Stimulated activated CD4-positive, alpha-beta T cell treated with anti-CD3 and anti-CD28 coated beads, Interleukin-2, amount 100 ng/mL, for 48 hours (primary cell): ENCODE measurements around the gene XIST.
"Not testable (repeated sequence)": the region's sequence is repeated elsewhere in the genome, so short reads cannot be mapped to it uniquely, and the experiment has no call there.

Experiments used
- DNase-seq, 2 donors: peaks; one replicate each; pipeline ENCODE4 v3.0.0-alpha.2; 2020

Gene XIST

DNA sequence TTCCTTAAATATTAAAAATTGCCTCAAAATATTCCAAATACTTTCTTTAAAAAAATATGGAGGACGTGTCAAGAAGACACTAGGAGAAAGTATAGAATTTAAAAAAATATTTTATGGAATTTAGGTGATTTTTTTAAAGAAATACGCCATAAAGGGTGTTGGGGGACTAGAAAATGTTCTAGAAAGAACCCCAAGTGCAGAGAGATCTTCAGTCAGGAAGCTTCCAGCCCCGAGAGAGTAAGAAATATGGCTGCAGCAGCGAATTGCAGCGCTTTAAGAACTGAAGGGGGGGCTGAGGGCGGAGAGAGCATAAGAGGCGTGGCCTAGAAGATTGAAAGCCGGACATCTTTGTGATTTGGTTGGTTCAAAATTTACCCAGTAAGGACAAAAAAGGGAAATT is at the start of gene XIST:
XIST (minus strand) TSS at position 248 of the 400 bp plus-strand sequence.
- DNase-seq, result peak in 1 of 2 donors; percentile 61

DNA sequence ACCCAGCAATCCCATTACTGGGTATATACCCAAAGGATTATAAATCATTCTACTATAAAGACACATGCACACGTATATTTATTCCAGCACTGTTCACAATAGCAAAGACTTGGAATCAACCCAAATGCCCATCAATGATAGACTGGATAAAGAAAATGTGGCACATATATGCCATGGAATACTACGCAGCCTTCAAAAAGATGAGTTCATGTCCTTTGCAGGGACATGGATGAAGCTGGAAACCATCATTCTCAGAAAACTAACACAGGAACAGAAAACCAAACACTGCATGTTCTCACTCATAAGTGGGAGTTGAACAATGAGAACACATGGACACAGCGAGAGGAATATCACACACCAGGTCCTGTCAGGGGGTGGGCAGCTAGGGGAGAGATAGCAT is 45.8 kb upstream of the XIST start:
- not testable (repeated sequence) for DNase-seq

DNA sequence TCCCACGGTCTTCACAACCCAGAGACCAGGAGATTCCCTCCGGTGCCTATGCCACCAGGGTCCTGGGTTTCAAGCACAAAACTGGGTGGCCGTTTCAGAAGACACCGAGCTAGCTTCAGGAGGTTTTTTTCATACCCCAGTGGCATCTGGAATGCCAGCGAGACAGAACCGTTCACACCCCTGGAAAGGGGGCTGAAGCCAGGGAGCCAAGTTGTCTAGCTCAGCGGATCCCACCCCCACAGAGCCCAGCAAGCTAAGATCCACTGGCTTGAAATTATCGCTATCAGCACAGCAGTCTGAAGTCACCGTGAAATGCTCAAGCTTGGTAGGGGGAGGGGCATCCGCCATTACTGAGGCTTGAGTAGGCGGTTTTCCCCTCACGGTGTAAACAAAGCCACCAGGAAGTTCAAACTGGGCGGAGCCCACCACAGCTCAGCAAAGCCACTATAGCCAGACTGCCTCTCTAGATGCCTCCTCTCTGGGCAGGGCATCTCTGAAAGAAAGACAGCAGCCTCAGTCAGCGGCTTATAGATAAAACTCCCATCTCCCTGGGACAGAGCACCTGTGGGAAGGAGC is 40.1 kb upstream of the XIST start:
- peak in 1 of 2 donors; percentile 2 for DNase-seq

DNA sequence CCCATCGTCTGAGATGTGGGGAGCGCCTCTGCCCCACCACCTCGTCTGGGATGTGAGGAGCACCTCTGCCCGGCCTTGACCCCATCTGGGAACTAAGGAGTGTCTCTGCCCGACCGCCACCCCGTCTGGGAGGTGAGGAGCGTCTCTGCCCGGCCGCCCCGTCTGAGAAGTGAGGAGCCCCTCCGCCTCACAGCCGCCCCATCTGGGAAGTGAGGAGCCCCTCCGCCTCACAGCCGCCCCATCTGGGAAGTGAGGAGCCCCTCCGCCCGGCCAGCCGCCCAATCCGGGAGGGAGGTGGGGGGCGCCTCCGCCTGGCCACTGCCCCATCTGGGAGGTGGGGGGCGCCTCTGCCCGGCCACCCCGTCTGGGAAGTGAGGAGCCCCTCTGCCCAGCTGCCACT is 29.7 kb upstream of the XIST start:
- DNase-seq, result not testable (repeated sequence)

DNA sequence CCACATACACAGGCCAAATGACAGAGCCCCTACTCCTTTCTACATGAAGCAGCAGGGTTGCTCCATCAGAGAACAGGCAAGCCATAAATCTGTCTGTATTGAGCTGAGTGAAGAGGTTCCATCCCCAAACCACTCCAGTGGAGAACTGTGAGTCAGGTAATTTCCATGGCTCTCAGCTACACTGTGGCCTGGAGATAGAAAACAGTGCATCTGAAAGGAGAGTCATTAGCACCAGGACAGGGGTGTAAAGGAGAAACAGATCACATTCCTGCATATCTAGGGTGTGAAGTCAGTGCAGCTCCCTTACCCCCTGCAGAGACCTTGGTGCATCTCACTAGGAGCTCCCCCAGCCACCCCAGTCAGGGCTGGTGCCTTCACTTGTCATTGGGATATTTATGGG is 25.2 kb upstream of the XIST start:
- DNase-seq, result no peak

DNA sequence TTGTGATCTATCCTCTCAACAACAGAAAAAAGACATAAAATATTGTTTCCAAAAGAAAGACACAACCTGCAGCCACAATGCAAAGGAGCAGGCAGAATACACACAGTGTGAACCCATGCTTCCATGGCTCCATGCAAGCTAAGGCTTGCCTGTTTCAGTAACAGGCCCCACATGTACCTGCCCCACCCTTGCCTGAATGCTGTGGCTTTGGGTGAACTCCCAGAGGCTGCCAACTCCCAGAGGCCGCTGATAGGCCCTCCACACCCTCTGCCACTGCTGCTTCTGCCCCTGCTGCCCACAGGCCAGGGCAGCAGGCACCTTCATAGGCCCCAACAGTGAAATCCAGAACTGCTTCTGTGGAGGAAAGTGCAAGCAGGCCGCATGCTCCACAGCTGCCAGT is 24.4 kb upstream of the XIST start:
- no peak for DNase-seq

DNA sequence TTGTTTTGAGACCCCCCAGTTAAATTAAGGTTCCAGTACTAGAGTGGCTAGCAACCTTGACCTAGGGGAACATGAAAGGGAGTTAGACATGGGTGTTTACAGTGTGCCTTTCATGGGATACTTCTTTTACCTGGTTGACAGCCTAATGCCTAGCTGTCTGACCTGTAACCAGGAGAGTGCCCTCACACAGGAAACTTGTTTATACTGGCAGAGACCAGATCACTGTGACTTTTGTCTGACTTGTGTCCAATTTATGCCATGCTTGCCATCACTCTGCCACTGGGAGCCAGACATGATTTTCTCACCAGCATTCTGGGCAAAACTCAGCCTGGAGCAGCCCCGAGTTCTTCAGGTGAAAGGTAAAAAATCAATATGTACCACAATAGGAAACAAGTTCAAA is 16.4 kb upstream of the XIST start:
- DNase-seq, result no peak

DNA sequence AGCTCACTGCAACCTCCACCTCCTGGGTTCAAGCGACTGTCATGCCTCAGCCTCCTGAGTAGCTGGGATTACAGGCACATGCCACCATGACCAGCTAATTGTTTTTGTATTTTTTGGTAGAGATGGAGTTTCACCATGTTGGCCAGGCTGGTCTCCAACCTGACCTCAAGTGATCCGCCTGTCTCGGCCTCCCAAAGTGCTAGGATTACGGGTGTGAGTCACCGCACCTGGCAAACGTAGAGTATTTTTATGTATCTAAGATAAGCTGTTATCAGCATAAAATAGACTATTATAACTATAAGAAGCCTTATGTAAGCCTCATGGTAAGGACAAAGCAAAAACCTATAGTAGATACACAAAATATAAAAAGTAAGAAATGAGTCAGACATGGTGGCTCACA is 14.6 kb upstream of the XIST start:
- no peak for DNase-seq

DNA sequence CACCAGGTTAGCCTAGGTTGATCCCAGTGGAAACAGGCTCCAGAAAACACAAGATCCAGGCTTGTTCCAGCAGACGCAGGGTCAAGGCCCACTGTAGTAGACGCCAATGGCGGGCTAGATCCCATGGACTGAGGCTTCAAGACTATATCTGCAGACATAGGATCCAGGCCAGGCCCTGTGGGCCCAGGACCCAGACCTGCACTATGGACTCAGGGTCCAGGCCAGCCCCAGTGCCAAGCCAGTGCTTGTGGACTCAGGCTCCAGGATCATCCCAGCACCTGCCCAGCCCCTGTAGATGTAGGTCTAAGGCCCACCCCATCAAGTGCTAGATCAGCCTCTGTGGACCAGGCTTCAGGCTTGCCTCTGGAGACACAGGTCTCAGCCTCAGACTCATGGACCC is 11.3 kb upstream of the XIST start:
- DNase-seq, result no peak

DNA sequence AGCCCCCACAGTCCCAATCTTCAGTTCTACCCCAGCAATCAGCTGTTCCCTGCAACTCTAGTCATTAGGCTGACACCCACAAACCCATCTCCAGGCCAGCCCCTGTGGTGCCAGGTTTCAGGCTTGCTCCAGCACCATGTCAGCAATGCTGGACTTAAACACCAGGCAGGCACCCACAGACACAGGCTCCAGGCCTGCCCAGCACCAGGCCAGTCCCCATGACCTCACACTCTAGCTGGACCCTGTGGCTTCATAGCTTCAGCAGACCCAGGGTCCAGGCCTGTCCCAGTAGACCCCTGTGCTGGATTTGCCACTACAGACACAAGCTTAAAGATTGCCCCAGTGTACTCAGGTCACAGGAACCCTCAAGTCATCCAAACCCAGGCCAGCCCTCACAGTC is 10.8 kb upstream of the XIST start:
- DNase-seq, result no peak

DNA sequence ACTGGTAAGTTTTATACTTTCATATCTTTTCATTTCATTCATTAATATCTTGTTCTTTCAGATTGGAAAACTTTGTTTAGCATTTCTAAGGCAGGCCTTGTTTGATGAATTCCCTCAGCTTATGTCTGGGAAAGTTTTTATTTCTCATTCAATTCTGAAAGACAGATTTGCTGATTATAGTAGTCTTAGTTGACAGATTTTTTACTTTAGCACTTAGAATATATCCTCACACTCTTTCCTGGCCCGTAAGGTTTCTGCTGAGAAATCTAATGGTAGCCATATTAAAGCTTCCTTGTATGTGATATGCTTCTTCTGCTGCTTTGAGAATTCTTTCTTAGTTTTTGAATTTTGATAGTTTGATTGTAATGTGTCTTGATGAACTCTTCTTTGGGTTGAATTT is 7.1 kb upstream of the XIST start:
- DNase-seq, result no peak

DNA sequence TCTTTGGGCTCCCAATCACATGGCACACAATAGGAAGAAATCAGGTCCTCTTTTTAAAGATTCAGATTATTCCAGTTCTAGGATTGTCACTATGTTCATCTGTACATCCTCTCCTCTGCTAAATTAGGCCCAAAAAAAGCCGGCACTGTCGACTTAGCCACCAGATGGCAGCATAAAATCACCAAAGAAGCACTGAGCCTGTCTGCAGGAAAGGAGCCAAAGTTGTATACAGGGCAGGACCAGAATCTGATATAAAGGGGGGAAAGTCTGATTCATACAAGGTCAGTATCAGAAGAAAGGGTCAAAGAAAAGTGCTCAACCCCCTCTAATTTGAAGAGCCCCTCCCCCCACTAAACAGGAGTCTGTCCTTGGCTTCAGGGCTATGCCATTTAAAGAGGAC is 3.0 kb upstream of the XIST start:
- peak; percentile 45 to 57 for DNase-seq

DNA sequence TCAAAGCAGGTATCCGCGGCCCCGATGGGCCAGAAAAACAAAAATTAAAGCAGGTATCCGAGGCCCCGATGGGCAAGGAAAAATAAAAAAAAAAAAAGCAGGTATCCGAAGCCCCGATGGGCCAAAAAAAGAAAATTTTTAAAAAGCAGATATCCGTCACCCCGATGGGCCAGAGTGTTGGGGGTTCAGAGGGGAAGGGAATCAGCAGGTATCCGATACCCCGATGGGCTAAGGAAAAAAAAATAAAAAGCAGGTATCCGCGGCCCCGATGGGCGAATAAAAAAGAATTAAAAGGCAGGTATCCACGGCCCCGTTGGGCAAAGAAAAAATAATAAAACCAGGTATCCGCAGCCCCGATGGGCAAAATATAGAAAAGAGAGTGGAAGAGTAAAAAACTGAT is 492 bp downstream of the XIST start:
- no peak for DNase-seq

DNA sequence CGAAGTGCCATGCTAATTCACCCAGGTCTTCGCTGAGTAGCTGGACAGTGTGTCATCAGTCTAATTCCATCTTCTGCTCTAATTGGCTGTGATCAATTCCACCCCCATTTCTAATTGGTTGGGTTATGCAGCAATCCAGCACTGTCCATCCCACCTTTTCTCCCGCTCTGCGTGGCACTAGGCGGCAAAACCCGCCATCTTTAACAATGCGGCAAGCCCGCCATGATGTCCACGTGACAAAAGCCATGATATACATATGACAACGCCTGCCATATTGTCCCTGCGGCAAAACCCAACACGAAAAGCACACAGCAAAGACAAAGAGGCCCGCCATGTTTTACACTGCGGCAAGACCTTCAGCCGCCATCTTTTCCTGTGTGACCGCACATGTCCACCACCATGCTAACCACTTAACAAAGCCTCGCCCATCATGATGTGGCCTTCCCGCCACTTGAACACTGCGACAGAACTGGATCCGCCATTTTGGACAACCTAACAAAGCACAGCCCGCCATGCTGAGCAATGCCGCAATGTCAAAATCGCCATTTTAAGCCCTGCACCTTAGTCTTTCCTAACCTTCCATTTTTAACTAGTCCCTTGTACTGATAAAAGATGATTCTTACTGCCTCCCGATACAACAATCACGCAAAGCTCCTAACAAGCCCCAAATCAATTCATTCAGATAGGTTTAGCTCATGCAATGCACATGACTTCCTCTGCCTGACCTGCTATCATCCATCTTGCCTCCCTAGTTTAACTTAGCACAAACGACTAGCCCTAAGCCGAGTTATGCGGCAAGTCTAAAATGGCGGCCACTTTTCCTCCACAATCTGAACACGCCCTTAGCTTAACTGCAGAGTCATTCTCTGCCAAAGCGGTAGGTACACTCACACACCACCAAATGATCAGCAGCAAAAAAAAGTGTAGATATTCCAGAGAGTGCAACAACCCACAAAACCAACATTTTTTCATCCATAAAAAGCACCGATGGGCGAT is 1.2 kb downstream of the XIST start:
- DNase-seq, result peak in 1 of 2 donors; percentile 54

DNA sequence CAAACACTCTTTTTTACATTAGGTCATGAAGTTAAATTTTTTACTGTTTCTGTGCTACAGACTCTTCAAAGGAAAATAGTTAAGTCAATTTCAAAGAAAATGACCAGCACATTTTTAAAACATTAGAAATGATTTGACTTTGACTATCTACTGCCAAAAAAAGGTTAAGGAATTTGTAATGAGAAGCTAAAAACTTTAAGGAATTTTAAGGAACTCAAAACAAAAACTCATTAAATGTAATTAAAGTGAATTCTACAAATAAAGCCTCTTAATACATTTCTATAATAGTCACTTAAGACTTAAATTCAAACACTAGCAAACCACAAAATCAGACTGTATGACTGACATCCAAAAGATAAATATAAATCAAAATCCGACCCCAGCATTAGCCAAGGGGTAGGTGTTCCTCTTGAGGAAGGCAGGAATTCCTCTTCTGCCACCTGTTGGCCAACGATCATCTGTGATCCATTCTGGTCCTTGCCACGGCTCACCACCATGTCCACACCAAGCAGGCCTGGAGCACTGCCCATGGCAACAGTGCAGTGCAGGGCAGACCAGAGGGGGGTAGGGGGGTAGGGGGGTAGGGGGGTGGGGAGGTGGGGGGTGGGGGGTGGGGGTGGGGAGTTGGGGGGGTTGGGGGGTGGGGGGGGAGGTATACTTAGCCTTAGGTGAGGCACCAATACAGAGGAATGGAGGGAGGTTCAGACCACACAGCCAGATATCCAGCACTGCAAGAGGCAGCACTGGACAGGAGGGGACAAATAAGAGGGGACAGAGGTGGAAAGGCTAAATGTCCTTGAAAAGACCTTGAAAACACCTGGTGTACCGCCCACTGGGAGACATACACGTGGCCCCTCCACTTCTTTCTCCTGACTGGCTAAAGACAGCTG is 2.1 kb downstream of the XIST start:
- no peak for DNase-seq

DNA sequence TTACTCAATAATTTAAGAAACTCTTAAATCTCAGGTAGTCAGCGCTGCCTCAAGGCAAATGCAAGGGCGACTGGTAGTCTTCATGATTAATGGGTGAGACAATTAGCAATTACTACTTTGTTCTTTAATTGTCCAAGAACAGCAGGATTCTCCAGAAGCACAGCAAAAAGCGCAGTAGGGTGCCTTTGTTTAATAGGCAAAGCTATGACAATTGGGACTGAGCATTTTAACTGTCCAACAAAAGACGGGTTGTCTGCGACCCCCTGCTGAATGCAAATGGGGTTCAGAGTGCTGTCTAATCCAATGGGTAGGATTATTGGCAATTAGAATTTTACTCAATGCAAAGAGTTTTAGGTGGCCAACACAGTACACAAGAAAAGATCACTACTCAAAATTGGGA is 3.4 kb downstream of the XIST start:
- no peak for DNase-seq

DNA sequence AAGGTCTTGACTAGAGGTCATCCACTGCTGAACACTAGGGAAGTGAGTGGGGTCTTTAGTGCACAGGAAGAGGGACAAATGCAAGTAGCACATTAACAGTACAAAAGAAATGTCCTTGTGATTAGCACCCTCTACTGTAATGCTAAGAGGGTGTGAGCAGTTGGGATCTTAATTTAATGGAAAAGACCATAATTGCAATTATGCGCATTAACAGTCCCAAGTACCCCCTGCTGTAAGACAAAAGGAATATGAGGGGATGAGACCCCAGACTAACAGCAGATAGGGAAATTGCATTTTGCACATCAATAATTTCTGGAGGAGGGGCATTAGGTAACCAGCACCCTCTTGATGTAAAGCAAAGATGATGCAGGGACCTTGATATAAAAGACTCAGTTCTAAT is 4.5 kb downstream of the XIST start:
- DNase-seq, result no peak

DNA sequence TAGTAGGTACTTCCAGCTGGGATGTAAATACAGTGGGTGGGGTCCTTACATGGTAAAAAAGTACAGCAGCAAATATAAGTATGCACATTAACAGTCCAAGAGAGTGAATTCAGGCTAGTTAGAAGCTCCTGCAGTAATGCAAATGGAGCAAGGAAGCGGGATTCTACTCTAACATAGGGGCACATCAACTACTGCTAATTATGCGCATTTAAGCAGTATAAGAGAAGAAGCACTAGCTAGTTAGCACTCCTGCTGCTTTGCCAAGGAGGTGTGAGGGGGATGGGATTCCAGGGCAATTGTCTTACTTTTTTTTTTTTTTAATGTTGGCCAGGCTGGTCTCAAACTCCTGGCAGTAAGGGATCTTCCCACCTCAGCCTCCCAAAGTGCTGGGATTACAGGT is 5.4 kb downstream of the XIST start:
- DNase-seq, result no peak

DNA sequence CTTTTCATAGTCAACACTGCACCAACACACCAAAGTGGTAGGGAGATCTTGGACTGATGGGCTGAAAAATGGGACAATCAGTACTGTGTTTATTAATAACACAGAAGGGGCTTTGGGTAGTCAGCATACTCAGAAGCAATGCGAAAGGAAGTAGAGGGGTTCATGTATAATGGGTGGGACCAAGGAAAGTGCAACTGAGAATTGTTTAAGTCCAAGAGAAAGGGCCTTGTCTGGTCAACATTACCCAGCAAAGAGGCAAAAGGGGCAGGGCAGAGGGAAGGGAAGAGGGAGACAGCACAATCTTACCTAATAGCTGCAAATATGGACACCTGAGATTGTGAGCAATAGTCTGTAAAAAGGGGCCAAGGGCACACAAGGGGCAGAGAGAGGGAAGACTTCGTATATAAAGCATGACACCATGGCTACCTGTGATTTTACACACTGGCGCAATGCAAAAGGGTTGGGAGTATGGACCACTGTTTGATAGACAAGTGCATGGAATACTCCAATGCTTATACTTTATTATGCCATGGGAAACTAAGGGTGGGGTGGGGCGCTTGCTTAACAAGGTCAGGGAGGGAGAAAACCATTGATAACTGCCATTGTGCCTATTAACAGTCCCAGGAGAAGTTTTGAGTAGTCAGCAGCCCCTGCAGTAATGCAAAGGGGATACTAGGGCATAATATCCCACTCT is 9.8 kb downstream of the XIST start:
- DNase-seq, result no peak

DNA sequence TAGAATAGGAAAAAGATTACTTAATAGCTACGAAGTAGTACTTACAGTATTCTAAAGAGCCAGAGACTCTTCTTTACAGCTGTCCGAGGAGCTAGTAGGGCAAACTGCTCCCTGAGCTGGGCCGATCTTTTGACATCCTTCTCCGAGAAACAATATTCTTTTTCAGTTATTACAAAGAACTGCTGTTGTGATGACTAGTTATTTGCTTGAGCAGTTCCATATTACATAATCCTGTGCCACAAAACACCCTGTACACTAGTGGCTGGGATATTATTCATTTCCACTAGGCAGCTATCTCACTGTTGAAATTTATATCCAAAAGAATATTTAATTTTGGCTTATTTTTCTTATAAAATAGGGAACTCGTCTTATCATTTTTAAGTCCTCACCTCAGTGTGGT is 11.2 kb downstream of the XIST start:
- no peak for DNase-seq

DNA sequence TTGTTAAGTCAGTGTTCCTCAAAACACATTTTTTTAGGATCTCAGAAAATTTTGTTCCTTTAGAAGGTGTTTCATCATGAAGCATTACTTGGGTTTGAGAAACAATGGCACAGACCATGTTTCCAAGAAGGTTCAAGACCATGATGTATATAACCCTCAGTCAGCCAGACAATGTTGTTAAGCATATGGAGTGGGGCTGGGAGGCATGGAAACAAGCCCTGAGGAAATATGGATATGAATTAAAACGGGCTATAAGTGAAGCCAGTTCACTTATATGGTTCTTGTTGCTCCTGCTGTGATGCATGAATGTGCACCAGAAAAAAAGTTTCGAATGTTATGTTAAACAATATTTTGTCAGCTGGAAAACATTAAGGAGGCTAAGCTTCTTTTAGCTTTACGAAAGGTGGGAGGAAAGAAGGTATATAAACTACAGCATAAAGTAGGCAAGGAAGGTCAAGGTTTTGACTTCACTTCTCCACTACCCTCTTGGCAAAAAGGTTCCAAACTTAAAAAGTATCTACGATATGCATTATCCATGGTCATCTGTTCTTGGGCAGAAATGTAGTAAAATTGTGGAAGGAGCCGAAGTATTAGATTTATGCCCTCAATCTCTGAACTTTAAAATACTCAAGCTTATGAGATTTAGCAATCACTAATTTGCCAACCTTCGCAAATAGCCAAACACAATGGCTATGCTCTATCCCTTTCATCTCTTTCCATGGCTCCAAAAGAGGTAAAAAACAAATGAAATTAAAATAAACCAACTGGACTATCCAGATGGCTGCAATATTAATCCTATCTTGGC is 12.2 kb downstream of the XIST start:
- DNase-seq, result no peak

DNA sequence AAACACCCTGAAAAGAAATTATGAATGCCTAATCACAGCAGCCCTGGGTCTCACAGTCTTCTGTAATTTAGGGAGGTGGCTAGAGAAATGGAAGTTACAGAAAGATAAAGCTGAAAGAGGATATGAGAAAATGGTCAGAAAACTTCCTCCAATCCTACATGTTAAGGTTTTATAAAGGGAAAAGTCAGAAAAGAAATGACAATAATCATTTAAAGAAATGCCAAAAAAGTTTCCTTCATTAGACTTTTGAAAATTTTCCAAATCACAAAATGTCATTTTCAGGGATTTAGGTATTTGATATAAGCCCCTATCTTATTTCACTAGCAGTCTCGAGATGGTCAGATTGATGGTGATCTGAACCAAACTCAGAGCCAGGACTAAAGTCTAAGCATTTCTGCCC is 13.4 kb downstream of the XIST start:
- DNase-seq, result no peak
